Stimulated activated CD8-positive, alpha-beta memory T cell treated with anti-CD3 and anti-CD28 coated beads, Interleukin-4, amount 100 ng/mL, for 24 hours (primary cell): ENCODE results near the gene VSIR.

Experiments used
- DNase-seq: peaks from one replicate; pipeline ENCODE4 v3.0.0-alpha.2; 2020; ENCODE audit warnings: low read depth

VSIR gene

DNA sequence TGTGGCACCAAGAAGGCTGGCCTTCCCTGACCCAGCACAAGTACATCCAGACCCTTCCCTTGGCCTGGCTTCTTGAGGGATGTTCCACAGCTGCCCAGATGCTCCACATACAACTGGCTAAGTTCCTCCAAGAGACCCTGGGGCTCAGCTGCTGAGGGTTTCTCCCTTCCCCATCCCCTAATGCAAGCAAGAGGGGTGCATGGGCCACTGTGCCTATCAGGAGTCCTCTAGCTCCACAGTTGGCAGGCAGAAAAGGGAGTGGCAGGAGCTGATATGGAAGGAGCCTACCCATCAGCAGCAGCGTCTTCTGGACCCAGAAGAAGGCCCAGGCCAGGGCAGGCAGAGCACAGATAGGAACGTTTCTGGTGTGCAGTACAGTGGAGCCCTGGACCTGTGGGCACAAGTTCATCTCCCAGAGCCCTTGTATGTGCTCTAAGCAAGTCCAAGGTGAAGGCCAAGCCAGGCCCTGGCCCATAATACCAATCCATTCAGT is 26.2 kb downstream of the VSIR start:
- no peak for DNase-seq

DNA sequence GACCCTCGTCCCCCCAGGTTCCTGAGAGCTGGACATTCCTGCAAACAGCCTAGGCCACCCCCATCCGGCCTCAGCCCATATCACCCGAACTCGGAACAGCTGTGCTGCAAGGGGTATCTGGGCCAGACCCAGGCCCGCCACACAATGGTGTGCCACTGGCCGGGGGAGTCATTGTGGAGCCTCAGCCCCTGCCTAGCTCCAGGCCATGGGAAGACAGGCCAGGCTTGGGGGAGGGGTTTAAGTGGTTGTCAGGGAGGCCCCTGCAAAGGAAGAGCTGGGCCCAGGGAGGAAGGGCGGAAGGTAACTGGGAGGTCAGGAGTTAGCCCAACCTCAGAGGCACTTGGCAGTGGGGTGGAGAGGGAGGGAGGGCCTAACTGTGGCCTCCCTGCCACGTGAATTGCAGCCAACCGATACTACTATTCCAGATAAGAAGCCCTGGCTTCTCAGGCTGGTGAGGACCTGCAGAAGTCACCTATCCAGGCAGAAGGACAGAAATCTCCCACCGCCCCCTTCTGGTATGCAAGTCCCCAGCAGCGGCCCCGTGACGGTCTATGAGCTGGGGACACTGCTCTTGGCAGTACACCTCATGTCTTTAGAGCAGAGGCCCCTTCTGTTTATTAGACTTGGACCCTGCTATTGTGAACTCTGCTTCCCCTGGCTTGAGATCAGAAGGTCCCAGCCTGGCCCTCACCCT is 26.8 kb downstream of the VSIR start:
- no peak for DNase-seq

DNA sequence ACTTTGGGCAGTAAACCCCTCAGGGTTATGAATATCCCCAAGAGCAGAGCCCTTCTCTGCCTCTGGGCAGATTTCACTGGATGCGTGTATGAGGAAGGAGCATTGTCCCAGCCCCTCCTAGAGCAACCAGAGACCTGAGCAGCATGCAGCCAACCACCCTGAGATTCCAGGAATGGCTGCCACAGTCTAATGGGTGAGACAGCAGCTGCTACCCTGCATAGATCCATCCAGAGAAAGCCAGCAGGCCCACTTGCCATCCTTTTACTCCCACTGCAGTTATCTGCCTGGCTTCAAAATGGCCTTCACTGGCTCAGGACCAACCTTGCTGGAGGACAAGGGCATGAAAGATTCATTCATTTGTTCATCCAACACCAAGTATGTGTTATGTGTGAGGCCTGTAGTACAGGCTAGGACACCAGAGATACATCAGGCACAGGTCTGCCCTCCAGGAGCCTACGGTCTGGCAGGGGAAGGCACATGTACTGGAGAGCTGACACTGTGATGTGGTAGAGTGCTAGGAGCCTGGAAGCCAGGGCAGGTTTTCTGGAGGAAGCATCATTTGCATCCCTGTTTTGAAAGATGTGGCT is 27.6 kb downstream of the VSIR start:
- no peak for DNase-seq

DNA sequence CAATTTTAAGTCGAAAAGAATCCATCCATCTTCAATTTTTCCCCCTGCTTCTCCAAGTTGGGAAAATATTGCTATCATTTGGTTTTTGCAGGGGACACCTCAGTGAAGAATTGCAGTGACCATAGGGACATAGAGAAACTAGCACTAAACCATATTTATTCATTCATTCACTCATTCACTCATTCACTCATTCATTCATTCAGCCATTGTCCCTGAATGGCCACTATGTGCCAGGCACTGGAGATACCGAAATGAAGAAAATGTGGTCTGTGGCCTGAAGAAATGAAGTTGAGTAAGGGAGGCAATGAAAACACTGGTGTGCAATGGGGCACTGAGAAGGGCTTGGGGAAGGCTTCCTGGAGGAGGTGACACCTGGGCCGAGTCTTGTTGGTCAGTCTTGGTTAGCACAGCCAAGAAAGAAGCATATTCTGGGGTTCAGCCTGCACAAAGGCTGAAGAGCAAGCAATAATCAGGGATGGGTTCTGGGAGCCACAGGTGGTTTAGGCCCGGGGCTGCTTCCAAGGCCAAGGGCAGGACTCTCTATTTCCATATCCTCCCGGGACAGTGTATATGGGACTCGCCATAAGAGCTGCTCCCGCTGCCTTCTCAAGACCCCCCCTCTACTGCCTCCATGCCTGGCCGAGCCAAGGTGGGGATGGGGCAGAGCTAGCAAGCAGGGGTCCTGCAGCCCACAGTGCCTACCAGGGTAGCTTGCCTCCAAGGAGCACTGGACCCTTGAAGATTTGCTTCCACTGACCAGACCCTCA is 28.2 kb downstream of the VSIR start:
- DNase-seq: no peak

DNA sequence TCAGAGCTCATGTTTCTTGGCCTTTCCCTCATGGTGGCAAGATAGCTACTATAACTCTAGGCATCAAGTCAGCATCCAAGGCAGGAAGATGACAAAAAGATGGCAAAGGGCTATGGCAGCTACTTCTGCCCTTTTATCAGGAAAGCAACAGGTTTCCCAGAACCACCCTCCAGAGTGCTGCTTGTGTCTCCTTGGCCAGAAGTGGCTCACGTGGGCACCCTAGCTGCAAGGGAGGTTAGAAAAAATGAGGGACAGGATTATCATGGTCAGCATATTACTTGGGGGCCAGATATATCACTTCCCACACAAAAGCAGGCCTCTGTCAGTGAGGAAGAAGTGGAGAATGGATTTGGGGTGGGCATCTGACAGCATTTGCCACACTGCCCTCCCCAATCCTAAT is 29.5 kb downstream of the VSIR start:
- no peak for DNase-seq

DNA sequence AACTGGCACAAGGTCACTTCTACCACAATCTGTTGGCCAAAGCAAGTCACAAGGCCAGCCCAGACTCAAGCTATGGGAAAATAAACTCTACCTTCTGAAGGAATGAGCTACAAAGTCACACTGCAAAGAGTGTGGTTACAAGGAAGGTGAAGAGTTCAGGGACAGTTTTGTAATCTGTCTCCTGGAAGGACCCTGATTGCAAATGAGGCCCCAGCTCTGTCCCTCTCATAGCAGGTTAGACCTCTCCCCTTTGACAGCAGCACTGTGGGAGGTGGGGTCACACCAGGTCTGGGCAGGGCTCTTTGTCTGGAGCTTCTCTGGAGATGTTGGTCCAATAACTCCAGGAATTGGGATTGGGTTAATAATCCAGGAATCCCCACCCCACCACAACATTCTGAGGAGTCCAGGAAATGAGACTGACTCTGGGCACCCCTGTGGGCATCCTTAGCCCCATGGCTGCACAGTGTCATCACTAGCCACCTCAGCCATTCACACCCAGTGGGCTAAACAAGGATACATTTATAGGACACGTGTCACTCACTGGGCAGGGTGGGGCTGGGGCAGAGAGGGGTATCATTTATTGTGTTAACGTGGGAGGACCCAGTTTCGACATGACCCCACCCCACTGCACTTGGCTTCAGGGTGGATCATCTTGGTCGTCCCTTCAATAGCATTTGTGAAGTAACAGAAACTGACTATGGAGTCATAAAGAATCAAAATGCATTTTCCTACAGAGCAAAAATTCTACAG is 30.1 kb downstream of the VSIR start:
- no peak for DNase-seq

DNA sequence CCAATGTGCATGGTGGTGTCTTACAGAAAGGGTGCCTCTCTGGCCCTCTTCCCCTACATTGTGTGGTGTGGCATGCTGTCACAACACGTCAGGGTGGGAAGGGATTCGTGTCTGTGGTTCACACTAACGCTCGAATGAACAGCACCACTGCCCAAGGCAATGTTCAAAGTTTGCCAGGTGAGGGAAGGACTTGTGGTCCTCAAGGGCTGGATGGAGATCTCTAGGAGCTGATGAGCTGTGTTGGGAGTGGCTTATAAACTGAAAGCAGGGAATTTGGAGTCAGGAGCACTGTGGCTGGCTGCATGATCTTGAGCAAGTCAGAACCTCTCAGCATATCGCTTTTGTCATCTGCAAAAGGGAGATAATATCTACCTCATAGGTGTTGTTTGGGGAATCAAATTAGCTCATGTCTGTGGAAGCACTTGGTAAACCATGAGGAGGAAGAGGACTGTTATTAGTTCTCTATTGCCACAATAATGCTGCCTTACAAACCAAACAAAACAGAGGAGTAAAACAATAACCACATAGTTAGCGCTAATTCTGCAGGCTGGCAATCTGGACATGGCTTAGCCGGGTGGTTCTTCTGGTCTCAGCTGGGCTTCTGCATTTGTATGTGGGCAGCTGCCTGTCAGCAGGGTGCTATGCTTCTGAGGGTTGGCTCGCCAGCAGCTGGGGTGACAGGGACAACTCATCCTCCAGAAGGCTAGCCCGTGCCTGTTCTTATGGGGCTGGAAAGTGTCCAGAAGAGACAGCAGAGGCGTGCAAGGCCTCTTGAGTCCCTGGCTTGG is 30.8 kb downstream of the VSIR start:
- DNase-seq: no peak

DNA sequence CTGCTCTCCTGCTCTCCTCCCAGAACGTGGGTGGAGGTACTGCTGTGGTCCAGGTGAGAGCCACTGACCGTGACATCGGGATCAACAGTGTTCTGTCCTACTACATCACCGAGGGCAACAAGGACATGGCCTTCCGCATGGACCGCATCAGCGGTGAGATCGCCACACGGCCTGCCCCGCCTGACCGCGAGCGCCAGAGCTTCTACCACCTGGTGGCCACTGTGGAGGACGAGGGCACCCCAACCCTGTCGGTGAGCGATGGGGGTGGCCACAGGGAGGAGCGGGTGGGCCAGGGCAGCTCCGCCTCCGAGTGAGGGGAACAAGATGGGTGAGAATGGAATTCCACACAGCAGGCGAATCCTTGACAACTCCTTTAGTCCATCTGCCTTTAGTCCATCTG is 31.6 kb downstream of the VSIR start:
- no peak for DNase-seq

DNA sequence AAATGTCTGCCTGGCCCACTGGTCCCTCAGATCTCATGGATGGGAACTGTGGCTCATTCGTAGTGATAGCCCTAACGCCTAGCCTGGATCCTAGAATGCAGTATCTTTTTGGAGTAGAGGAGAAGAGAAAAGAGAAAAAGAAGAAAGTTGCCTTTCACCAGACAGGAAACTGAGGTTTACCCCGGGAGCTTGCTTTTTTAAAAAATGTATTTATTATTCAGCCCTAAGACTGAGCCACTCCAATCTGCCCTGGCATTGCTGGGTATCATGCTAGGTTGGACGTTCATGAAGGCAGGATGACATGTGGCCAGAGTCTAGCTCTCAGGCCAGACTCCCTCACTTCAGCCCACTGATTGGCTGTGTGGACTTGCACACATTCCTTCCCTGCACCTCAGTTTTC is 32.3 kb downstream of the VSIR start:
- no peak for DNase-seq

DNA sequence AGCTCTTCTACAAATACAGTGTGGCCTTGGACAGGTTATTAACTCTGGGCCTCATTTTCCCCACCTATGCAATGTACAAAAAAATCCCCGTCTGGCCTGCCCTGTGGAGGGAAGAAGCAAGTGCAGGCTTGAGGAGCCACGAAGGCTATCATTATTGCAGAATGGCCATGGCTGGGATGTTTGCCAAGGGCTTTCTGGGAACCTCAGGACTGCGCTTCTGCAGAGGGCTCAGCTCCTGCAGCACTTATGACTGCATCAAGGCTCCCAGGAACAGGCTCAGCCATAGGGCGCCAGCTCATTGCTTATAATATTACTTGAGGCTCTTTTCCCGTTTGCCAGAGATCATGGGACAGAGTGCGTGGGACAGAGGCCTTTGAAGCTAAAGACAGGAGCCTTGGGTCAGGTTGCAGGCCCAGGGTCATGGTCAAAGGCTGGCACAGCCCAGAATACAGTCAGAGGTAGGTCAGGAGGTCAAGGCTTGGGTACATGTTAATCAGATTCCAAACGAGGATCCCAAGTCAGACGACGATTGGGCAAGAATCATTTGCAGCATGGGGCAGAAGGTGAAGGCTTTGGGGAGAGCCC is 33.2 kb downstream of the VSIR start:
- no peak for DNase-seq

DNA sequence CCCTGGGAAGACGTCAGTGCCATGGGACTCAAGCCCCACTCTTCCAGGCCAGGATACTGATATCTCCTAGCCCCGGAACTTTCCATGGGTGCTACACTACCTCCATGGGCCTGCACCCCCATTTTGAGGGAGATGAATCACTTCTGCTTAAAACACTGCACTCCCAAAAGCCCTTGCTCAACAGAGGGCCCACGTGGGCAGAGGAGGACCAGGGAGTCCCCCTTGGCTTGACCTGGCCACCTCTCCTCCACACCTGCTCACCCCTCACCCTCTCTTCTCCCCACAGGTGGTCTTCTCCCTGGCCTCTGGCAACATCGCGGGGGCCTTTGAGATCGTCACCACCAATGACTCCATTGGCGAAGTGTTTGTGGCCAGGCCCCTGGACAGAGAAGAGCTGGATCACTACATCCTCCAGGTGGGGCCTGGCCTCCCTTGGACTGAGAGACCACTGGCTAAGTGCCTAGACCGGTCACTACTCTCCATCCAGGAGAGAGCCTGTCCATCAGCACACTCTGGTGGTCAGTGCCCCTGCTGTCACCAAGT is 33.9 kb downstream of the VSIR start:
- no peak for DNase-seq

DNA sequence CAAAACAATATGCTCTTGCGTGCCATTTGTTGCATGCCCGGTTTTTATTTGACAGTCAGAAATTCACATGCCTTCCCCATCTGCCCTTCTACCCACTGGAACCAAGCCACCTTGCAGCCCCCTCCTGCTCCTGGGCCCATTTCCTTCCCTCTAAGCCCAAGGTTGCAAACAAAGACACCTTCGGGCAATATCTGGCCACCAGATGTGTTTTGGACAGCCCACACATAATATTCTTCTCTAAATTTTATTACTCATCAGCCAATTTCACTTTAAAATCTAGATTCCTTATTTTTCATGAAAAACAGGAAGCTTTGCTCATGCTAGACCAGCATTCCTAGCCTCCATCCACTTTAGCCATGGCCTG is 35.5 kb downstream of the VSIR start:
- DNase-seq: no peak

DNA sequence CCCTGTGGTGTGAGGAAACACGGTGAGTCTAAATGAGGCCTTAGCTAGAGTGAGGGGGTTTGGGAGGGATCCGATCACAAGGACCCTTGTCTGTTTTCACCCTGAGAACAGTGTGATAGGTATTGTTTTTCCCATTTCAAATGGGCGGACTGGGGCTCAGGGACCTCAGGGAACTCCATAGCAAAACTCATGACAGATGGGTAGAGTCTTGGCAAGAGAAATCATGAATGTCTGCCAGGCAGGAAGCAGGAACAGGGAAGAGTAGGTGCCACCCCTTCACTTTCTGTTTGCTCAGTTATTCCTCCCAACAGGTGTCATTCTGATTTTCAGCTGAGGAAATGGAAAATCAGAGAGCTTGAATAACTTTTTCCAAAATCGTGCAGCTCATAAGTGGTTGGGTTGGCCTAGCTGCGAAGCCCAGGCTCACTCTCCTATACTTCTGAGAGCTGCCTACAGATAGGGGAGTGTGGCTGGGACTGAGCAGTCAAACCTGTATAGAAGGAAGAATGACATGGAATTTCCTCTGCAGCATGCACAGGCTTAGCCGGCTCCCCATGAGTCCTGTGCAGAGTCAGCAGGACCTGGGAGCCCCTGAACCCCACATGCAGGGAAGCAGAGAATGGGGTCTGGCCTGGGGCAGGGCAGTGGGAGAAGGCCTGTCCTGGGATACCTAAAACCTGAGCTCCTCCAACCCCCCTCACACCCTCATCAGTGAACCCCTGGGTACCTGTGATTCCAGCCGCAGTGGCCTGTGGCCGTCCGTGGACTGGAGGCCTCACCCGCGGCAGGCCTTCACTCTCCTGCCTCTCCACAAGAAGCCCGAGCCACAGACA is 36.1 kb downstream of the VSIR start:
- no peak for DNase-seq

DNA sequence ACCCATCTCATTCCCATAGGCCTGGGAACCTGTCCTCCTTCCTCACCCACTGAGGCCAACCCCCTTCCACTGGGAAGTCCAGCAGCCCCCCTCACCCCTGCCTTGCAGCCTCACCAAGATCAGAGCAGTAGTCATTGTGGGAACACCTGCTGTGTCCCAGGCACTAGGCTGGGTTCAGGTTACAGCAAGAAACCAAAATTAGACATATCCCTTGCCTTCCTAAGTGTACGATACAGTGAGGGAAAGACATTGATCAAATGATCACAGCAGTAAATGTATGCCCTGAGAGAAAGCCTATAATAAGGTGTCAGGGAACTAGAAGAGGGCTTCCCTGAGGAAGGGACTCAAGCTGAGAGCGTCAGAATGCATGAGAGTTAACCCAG is 36.8 kb downstream of the VSIR start:
- DNase-seq: no peak

DNA sequence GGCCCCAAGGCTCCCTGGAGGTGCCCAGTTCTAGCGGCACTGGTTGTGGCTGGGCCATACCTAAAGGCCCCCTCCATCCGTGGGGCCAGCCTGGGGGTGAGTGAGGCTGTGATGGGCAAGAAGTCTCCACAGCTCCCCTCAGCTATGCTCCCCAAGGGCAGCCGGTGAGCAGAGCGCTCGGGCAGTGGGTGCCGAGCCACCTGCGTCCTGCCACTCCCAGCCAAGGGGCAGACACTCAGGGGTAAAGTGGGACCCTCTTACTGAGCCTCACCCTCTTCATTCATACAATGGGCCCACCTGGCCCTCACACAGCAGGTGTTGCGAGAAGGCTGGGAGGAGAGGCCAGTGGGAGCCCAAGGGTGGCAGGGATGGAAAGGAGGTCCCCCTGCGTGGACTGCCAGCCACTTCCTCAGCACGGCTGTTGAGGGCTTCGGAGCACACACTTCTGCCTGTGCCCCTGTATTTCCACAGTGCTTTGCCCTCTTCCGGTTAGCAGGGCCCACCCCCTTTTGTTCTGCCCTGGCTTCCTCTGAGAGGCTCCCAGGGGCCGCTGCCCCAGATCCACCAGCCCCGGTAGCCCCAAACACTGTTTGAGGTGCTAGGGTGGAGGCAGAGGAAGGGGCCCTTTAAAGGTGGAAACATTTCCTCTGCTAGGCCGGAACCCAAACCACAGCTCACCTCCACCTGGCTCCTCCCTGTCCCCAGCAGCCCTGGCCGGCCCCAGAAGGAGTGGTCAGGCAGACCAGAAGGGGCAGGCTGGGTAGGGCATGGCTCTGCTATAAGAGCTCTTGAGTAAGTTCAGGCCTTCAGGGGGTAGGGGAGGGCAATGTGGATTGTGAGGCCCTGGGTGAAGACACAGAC is 37.4 kb downstream of the VSIR start:
- peak; percentile 42 for DNase-seq

DNA sequence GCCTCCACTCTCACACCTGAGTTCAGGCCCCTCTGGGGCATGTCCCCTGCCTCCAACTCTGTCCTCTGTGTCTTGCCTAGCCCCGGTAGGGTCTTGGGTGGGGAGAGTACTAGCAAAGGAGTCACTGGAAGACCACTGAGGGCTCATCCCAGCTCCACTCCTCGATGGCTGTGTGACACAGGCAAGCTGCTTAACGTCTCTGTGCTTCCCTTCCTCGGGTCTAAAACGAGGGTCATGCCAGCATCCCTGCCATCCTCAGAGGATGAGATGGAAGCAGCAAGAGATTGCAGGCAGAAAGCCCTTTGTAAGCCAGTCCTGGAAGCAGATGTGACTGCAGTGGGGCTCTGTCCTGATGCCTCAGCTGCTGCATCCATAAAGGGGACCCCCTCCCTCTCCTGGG is 38.5 kb downstream of the VSIR start:
- no peak for DNase-seq

DNA sequence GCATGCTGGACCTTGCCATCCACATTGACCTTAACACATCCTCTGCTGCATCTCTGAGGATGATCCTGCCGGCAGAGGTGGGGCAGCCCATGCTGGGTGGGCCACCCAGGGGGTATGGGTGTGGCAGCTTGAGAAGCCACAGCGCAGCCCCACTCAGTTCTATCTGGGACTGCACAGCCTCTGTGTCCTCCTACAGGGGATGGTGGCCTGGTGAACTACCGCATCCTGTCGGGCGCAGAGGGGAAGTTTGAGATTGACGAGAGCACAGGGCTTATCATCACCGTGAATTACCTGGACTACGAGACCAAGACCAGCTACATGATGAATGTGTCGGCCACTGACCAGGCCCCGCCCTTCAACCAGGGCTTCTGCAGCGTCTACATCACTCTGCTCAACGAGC is 41.5 kb downstream of the VSIR start:
- DNase-seq: no peak

DNA sequence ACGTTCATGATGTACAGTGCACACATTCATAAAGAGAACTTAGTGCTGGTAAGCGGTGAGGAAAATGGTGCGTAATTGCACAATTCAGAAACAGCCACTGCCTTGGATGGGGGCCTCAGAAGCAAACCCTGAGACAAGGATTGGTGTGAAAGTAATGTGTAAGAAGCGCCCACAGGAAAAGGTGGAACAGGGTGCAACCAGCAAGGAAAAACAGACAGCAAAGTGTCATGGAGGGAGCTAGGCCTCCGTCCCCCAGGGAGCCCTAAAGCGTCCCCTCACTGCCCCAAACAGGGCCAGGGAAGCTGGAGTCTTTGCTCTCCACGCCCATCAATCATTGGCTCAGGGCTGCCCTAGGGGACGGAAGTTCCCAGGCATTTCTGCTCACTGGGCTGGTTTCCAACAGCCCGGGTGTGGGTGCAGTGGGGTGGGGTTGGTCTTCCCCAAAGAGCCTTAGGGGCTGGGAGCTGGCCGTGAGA is 44.1 kb downstream of the VSIR start:
- DNase-seq: no peak
